ENCODE data around the gene ASCL5. TPM values are rescaled to one million over a fixed set of nuclear protein-coding genes. Genes with fewer than 3 reads are reported as not detected.

The ASCL5 gene
- total and polyA plus RNA-seq, 9 of the 15 experiments (the other 6 are each of a cell fraction or from before 2014, with no cell fraction given) = 0.09 TPM; not detected in 8

GRCh38 chr1:201170533-201171062, 43.6 kb upstream of the ASCL5 start (continued):
- no peak for TF ChIP-seq ATF2 (CRISPR knock-in tag; IDR thresholded peaks at IDR 0.05)
- 0 out of 2 replicates have a peak, but pooled peaks have one; percentile 39 for TF ChIP-seq LCOR (CRISPR knock-in tag; IDR thresholded peaks at IDR 0.05)
- TF ChIP-seq E2F3 (CRISPR knock-in tag; IDR thresholded peaks at IDR 0.05) = no peak
- TF ChIP-seq RBBP5 (IDR thresholded peaks at IDR 0.05; ENCODE audit: borderline replicate concordance, insufficient read depth, low read length, poor library complexity, severe bottlenecking) = no peak
- peak; percentile 78; the same call in 1 of the 2 replicates for TF ChIP-seq HIVEP1 (CRISPR knock-in tag; IDR thresholded peaks at IDR 0.05)
- TF ChIP-seq THRB (CRISPR knock-in tag; conservative IDR thresholded peaks at IDR 0.05) = 0 out of 2 replicates have a peak, but pooled peaks have one; percentile 32
- TF ChIP-seq POLR2A (conservative IDR thresholded peaks at IDR 0.05) = peak; percentile 68; the same call in 1 of the 2 replicates
- 0 out of 2 replicates have a peak, but pooled peaks have one; percentile 39 for TF ChIP-seq HINFP (tag; conservative IDR thresholded peaks at IDR 0.05; ENCODE audit: low read depth)
- TF ChIP-seq HNRNPH1 (optimal IDR thresholded peaks at IDR 0.05; ENCODE audit: low read depth, low read length) = no peak
- peak; percentile 62 for TF ChIP-seq BRD9 (IDR thresholded peaks at IDR 0.05; ENCODE audit: low read depth, partially characterized antibody)
- no peak for TF ChIP-seq ZNF699 (CRISPR knock-in tag; IDR thresholded peaks at IDR 0.05; ENCODE audit: insufficient replicate concordance)
- 0 out of 2 replicates have a peak, but pooled peaks have one; percentile 63 for TF ChIP-seq HMG20A (CRISPR knock-in tag; conservative IDR thresholded peaks at IDR 0.05)
- no peak for TF ChIP-seq CHD2 (IDR thresholded peaks at IDR 0.05; ENCODE audit: low read depth, low read length)
- 0 out of 2 replicates have a peak, but pooled peaks have one; percentile 42 for TF ChIP-seq ETV5 (CRISPR knock-in tag; IDR thresholded peaks at IDR 0.05; ENCODE audit: low read depth)
- peak; percentile 66 to 70; a peak in 3 of 4 replicates for TF ChIP-seq NRF1 (conservative IDR thresholded peaks at IDR 0.05 in 1 of 2, IDR thresholded peaks at IDR 0.05 in 1 of 2)
- no peak for TF ChIP-seq ZNF3 (CRISPR knock-in tag; IDR thresholded peaks at IDR 0.05)
- no peak for TF ChIP-seq MLX (CRISPR knock-in tag; conservative IDR thresholded peaks at IDR 0.05)
- TF ChIP-seq HCFC1 (IDR thresholded peaks at IDR 0.05; ENCODE audit: low read depth, low read length) = no peak; the same call in 1 of the 2 replicates
- 0 out of 2 replicates have a peak, but pooled peaks have one; percentile 59 for TF ChIP-seq HBP1 (CRISPR knock-in tag; IDR thresholded peaks at IDR 0.05)
- no peak for TF ChIP-seq ZC3H4 (CRISPR knock-in tag; IDR thresholded peaks at IDR 0.05; ENCODE audit: borderline replicate concordance)
- peak; percentile 83 for TF ChIP-seq SP1 (CRISPR knock-in tag; IDR thresholded peaks at IDR 0.05)
- TF ChIP-seq ZBED1 (IDR thresholded peaks at IDR 0.05) = no peak

Measured in K562 (cell line).